Erythroblast (primary cell): ENCODE results near the gene HIBCH.

Source experiments
- GATA1 ChIP-seq: IDR thresholded peaks from 2 replicates; pipeline ENCODE4 v1.6.1; 2011; ENCODE audit warnings: low read depth, mild to moderate bottlenecking, control low read depth, low read length, moderate library complexity
- POLR2A ChIP-seq: IDR thresholded peaks from 2 replicates; pipeline ENCODE4 v1.6.1; 2011; ENCODE audit warnings: mild to moderate bottlenecking, low read length

DNA sequence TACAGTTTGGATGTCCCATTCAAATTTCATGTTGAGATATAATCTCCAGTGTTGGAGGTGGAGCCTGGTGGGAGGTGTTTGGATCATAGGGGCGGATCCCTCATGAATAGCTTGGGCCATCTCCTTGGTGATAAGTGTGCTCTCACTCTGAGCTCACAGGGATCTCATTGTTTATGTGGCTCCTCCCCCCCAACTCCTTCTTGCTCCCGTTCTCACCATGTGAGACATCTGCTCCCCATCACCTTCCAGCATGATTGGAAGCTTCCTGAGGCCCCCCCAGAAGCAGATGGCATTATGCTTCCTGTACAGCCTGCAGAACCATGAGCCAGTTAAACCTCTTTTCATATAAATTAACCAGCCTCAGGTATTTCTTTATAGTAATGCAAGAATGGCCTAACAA, 20.7 kb upstream of the HIBCH start:
- no peak for TF ChIP-seq POLR2A
- no peak for TF ChIP-seq GATA1
